ENCODE measurements around the gene ZFP14.
A peak's percentile ranks its signal among the peaks of the same experiment; 100 is the strongest.
"Not testable (repeated sequence)": the region's sequence is repeated elsewhere in the genome, so short reads cannot be mapped to it uniquely, and the experiment has no call there.

Gene ZFP14

GRCh38 chr19:36330216-36330615 lies 48.8 kb downstream of the ZFP14 start:
- DNase-seq (ENCODE audit: low read depth), result no peak

- not testable (repeated sequence) for DNase-seq (ENCODE audit: low read depth)
These were observed 49.5 kb downstream of the ZFP14 start for GRCh38 chr19:36329534-36329933.

DNA sequence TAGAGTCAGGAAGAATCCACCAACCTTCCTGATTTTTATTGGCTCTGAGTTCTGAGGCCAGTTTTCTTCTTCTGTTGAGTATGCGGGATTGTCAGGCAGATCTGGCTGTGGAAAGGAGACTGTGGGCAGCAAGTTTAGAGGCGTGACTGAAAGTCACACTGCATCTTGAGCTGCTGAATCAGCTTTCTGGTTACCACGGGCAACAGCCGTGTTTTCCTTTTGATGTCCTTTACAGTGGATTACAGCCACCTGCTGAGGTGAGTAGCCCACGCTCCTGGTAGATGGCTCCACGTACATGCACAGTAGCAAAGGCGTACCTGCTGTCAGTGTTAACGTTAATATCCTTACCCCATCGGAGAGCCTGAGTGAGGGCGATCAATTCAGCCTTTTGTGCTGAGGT lies 52.4 kb downstream of the ZFP14 start:
- DNase-seq (ENCODE audit: low read depth), result not testable (repeated sequence)

GRCh38 chr19:36315164-36315563 lies 63.8 kb downstream of the ZFP14 start:
- not testable (repeated sequence) for DNase-seq (ENCODE audit: low read depth)

- not testable (repeated sequence) for DNase-seq (ENCODE audit: low read depth)
These were observed 64.9 kb downstream of the ZFP14 start for GRCh38 chr19:36314053-36314452.

- DNase-seq (ENCODE audit: low read depth), result not testable (repeated sequence)
These were observed 67.8 kb downstream of the ZFP14 start for GRCh38 chr19:36311098-36311760.

DNA sequence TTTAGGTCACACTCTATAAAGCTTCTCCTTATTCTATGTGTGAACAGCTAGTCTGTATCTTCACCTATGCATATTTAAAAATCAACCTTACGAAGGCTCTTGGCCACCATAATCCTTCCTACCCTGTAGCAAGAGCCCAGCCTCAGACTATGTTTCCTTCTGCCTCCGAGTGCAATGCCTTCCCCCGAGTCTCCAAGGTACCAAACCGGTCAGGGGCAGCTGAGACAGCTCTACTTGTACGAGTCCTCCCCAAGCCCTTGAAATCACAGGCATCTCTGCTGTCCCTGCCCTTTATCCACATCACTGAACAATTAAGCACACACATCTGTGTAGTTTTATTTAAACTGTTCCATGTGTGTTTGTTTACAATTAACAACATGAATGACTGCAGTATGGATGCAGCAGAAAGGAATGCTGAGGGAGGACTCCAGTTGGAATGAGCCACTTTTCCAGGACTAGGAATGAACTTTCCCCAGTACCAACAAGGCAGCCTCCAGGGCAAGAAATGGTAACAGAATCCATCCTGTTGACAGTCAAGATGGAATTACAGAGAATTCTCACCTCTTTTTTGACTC lies 68.5 kb downstream of the ZFP14 start:
- DNase-seq (ENCODE audit: low read depth), result peak; percentile 34

- DNase-seq (ENCODE audit: low read depth), result not testable (repeated sequence)
These were observed 69.2 kb downstream of the ZFP14 start for GRCh38 chr19:36309759-36310158.

DNA sequence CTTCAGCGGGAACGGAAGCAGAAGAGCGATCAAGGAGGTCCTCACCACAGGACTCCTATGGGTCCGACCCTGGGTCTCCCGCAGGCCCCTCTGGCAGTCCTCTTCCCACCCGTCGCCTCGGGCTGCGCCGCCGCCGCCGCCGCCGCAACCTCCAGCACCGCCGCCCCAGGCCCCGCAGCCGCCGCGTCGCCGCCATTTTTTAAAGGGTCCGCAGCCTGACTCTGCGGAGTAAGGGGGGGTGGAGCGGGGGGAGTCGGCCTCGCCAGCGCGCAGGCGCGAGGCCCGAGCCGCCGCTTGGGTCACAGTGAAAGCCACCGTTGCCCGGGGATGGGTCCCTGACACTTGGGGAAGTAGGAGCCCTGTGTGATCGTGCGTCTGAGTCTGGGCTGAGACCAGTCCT lies 69.7 kb downstream of the ZFP14 start:
- not testable (repeated sequence) for DNase-seq (ENCODE audit: low read depth)

- not testable (repeated sequence) for DNase-seq (ENCODE audit: low read depth)
These were observed 86.7 kb downstream of the ZFP14 start for GRCh38 chr19:36292317-36292716.

Measured in GM04503 (cell line).